NCI-H1417 treated with DMSO at 0.1 percent for 48 hours (cell line): ENCODE measurements around the gene RNF13.
"Not testable (repeated sequence)": the region's sequence is repeated elsewhere in the genome, so short reads cannot be mapped to it uniquely, and the experiment has no call there.

Experiments
- DNase-seq: peaks from one replicate; lab custom pipeline; 2025; lab: John Stamatoyannopoulos, UW

RNF13 gene

DNA sequence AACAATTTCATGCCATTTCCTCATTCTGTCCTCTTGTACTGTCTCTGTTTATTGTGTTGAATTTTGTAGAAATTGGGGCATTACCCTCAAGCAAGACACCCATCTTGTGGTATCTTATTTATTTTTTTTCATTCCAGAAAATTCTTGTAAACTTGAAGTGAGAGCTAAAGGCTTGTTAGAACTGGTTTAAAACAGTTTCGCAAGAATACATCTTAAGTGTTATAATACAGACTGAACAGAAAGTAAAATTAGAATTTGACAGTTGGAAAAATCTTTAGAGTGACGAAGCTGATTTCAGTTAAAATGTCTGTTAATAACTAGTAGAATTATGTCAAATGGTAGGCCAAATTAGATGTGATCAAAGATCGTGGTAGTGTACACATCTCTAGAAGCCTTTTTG is 26.9 kb downstream of the RNF13 start:
- DNase-seq, result no peak

DNA sequence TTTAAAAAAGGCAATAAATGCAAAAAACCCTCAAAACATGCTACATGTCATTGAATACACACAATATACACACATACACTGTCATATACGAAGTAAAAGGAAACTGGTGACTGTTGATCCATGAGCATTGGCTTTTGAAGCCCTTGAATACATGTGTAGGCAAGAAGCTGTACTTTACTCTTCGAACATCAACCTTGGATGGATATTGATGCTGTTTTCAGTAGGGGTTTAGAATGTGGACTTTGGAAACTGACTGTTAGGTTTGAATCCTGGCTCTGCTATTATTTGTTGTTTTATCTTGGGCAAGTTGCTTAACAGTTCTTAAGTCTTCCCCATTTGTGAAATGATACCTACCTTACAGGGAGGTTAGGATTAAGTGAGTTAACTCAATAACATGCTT is 30.5 kb downstream of the RNF13 start:
- no peak for DNase-seq

DNA sequence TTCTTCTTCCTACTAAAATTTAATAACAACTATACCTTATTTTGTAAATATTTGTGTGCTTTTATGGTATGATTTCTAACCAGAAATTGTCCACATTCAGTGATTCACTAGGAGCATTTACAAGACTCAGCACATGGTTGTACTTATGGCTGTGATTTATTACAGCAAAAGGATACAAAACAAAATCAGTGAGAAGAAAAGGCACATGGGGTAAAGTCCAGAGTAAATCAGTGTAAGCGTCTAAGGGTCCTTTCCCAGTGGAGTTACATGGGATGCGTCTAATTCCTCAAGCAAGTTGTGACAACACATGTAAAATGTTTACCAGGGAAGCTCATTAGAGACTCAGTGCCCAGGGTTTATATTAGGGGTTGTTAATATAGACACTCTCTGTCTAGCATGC is 31.1 kb downstream of the RNF13 start:
- no peak for DNase-seq

DNA sequence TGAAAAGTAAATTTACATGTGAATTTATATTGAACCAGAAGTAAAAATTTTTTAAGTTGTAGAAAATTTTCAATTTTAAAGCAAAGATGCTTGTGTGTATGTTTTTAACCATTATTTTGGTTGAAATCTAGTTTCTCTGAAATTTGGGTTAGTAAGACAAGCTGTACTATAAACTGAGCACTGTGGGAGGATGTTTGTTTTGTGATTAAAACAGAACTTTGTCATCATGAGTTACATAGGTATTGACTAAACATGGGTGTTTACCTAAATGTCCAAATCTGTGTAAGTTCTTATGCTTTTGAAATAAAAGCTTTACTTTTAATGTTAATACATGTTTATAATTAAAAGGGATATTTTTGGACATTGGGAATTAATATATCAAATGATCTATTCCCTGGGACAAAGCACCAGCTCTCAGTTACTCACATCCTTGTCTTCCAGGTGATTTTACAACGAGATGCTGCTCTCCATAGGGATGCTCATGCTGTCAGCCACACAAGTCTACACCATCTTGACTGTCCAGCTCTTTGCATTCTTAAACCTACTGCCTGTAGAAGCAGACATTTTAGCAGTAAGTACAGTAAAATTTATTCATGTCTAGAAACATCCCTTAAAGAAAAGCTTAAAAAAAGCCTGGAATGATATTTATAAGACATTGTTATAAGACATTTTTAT is 32.7 kb downstream of the RNF13 start:
- DNase-seq, result no peak

DNA sequence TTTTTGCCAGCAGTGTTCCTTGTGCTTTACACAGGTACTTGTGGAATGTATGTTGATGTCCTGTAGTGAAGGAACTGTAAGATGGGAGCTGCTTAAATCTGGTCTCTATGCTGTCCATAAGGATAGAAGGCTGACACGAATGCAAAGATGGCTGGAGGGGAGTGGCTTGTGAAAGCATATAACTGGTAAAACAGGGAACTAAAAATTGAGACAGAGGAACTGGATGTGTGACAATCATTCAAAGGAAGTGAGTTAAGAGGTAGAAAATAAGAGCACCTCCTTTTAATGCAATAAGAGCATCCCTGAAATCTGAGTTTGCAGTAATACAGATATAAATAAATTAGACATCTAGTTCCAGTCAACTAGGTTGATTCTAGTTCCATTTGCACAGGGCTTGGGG is 35.2 kb downstream of the RNF13 start:
- DNase-seq, result no peak

DNA sequence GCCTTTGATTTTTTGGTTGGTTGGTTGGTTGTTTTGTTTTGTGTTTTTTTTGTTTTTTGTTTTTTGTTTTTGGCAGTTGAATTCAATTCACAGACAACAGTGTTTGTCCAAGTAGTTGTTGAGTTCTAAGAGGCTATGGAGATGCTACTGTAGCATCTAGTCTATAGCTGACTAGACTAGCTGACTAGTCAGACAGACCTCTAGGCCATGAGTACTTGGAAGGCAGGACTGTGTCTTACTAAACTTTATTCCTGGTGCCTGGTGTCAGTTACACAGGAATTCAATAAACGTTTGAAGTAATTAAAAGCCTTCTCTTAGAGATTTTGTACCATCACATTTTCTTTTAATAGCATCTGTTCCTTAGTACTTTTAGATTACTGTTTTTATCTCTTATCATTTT is 35.7 kb downstream of the RNF13 start:
- DNase-seq, result no peak

DNA sequence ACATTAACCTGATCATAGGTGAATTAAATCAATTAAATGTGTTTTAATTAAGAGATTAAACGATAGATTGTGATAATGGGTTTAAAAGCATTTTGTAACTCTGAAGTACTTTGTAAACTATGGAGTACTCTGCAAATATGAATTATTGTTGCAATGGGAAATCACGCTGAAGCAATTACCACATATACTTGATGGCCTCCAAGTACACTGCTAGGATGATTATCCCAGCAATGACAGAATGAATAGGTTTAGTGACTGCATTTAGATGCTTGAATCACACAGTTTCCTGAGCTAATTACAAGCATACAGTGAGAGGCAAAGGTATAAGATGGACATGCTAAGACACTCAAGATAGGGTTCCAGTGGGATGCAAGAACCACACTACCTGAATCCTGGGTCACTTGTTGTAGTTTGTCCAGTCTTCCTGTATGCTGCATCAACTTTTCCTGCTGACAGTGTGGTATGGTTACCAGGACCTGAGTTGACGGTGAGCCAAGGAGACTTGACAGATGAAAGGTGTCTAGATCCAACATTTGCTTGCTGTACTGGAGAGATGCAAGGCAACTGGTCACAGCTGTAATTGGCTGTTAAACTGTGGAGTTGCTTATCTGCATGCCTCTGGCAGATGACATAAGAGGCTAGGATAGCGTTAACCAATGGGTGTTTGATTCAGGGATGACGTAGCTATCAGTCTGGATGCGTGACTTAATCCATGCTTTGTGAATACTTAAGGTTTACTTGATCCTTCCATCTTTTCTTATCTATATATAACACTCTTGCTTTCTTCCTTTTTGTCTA is 38.0 kb downstream of the RNF13 start:
- no peak for DNase-seq

DNA sequence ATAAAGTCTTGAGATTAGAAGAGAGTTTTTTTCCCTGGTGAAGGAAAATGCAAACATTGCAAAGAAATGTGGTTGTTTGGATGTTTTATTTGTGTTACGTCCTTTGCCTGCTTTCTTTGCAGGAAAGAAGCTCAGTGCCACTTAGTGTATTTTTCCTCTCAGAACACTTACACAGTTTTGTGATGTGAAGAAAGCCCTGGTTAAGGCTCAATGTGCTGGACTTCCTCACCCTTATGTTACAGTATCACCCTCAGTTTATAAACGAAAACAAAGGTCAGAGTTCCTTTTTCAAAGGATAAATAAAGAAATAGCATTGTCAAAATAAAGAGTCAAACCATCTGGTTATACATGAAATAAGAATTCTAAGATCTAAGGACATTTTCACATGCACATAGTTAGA is 45.9 kb downstream of the RNF13 start:
- DNase-seq, result no peak

DNA sequence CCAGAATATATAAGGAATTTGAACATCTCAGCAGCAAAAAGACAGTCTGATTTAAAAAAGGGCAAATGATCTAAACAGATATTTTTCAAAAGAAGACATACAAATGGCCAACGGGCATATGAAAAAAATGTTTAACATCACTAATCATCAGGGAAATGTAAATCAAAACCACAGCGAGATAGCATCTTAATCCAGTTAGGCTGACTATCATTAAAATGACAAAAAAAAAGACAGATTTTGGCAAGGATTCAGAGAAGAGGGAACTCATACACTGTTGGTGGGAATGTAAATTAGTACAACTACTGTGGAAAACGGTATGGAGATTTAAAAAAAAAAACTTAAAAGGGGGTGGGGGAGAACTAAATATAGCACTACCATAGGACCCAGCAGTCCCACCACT is 47.9 kb downstream of the RNF13 start:
- DNase-seq, result no peak

DNA sequence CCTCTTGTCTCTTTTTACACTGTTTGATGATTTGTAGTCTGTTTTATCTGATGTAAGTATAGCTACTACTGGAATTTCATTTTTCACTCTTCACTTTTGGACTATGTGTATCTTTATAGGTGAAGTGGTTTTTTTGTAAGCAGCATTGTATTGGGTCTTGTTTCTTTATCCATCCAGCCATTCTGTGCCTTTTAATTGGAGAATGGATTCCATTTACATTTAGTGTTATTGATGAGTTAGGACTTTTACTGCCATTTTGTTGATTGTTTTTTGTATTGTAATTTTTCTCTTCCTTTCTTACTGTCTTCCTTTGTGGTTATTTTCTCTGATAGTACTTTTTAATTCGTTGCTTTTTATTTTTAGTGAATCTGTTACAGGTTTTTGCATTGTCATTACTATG is 54.5 kb downstream of the RNF13 start:
- no peak for DNase-seq

DNA sequence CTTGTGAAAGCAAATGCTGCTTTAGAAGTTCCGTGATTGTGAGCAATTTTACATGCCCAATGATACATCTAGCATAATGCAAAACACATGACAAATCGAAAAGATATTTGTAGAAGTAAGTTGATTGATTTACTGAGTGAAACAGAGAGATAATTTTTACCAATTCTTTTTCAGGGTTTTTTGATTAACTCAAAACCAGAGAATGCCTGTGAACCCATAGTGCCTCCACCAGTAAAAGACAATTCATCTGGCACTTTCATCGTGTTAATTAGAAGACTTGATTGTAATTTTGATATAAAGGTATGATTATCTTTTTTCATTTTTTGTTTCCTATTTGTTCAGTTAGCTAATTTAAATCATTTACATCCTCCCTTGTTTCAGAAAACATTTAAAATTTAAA is 58.8 kb downstream of the RNF13 start:
- DNase-seq, result no peak

DNA sequence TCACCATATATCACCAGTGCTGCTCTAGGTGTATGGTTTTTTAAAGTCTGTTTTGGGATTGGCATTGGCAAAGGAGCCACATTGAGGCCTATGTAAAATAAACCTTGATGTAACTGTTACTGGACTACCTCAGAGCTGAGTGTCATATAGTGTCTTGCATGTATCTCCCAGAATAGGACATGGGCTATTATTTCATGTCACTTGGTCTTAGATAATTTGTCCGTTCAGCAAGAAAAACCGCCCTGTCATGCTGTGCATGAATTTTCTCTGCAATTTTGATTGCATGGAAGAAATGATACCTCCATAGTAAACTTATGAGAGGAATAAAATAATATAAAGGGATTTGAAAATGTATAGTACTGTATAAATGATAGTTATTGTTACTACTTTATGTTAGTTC is 59.6 kb downstream of the RNF13 start:
- no peak for DNase-seq

DNA sequence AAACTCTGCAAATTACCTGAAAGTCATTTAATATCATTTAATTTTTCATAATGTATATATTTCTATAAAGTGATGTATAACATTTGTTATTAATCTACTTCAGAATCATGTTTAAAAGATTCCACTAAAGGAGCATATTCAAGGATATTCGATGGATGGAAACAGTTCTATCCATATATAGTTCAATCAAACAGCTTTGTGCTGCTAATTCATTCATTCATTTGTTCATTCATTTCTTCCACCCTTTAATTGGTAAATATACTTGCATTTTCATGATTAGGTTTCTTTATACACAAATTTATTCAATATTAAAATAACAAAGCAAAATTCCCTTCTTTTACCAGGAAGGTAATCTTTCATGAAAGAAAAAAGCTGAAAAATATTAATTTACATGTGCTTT is 64.7 kb downstream of the RNF13 start:
- no peak for DNase-seq

DNA sequence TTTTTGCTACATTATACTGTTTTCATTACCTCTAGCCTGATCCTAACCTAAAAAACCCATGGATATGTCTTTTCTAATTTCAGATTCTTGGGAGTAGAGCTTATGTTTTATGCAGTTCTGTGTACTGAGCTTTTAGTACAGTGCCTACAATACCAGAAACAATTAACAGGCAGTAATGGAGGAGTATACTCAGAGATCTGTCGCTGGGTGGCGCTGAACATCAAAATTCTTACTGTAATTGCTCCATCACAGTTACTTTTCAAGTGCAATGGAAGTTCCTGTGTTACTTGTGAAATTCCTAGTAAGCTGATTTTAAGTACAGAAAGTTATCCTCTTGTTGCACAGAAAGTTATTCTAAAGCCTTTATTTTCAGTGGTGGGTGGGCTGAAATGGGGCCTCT is 66.9 kb downstream of the RNF13 start:
- no peak for DNase-seq

DNA sequence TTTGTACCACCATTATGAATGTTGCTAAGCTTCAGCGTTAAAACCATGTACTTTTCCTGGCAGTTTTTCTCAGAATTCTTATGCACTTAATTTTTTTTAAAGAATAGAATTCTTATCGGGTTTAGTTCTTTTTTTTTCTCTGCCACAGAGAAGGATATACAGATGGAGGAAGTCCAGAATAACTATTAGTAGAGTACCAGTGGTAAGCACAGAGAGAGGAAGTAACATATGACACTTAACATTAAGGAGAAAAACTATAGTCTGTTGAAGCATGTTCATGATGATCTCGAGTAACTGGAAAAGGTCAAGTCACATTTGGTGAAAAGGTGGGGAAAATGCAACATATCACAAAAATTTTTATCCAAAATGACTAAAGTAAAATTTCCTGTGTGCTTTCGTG is 68.9 kb downstream of the RNF13 start:
- DNase-seq, result no peak

DNA sequence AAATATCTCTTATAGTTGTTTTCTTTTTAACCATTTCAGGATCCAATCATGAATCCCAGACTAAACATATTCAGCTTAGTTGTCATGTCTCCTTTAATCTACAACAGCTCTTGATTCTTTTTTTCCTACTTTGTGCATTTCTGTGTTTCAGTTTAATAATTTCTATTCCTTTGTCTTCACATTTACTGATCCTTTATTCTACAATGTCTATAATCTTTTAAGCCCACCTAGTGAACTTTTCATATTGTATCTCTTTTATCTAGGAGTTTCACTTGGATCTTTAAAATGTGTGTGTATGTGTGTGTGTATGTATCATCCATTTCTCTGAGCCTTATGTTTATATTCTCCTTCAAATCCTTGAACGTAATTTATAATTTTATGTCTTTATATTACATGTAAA is 70.1 kb downstream of the RNF13 start:
- no peak for DNase-seq

DNA sequence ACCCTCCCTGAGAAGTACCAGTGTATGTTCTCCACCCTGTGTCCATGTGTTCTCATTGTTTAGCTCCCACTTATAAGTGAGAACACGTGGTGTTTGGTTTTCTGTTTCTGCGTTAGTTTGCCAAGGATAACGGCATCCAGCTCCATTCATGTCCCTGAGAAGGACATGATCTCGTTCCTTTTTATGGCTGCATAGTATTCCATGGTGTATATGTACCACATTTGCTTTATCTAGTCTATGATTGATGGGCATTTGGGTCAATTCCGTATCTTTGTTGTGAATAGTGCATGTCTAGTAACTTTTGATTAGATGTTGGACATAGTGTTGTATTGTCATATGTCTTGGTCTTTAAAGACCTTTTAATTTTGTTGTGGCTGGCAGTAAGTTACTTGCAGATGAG is 70.8 kb downstream of the RNF13 start:
- not testable (repeated sequence) for DNase-seq

DNA sequence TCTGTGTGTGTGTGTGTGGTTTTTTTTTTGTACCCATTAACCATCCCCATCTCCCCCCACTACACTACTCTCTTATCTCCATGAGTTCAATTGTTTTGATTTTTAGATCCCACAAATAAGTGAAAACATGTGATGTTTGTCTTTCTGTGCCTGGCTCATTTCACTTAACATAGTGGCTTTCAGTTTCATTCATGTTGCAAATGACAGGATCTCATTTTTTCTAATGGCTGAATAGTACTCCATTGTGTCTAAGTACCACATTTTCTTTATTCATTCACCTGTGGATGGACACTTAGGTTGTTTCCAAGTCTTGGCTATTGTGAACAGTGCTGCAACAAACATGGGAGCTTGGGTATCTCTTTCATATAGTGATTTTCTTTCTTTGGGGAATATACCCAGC is 71.8 kb downstream of the RNF13 start:
- DNase-seq, result not testable (repeated sequence)

DNA sequence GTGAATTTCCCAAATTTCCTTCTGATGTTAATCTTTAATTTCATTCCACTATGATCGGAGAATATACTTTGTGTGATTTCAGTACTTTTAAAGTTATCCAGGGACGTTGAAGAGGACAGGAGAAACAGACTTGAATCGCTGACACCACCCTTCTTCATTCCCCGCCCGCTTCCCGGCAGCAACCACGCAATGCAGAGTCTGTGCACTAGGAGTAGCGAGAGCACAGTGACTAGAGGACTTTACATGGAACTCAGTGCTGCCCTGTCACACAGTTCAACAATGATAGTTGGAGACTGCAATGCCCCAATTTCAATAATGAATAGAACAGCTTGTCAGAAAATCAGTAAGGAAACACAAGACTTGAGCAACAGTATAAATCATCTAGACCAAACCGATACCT is 73.9 kb downstream of the RNF13 start:
- DNase-seq, result no peak

DNA sequence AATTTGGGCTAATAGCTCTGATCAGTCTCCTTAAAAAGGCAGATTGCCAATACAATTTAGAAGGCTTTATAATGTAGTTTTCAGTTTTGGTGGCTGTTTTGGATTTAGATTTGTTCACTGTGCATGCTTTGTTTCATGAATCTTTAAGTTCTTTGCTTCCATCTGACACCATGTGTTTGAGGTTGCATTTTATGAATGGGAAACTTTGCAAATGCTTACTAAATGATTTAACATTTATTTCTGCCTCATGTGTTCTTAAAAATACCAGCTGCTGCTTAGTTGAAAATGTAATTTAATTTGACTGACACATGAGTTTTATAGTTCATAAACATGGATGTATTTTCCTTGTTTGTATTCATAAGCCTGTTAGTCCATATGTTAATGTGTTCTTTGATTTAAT is 78.6 kb downstream of the RNF13 start:
- no peak for DNase-seq

DNA sequence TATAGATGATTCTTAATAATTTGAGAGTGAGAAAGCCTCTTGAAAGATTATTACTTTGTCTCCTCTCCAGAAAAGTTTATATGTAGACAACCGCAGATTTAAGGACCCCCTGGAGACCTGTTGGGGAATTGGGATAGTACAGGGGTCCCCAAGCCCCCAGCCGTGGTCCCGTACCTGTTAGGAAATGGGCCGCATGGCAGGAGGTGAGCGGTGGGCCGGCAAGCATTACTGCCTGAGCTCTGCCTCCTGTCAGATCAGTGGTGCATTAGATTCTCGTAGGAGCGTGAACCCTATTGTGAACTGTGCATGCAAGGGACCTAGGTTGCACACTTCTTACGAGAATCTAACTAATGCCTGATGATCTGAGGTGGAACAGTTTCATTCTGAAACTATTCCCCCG is 79.4 kb downstream of the RNF13 start:
- DNase-seq, result no peak

DNA sequence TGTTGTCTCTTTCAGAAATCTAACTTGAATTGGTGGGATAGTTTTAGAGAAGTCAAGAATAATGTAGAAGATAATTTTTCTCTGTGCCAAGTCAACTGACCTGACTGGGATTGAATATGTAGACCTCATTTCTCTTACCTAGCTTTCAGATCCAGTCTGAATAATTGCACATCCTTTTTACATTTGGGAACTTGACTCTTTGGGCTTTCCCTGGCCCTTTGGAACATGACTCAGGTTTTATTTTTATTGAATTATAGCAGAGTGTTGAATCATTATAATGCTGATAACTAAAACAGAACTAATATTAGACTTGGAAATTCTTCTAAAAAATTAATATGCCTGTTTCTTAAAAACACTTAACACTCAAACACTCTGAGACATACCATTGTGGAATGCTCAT is 81.2 kb downstream of the RNF13 start:
- DNase-seq, result no peak

DNA sequence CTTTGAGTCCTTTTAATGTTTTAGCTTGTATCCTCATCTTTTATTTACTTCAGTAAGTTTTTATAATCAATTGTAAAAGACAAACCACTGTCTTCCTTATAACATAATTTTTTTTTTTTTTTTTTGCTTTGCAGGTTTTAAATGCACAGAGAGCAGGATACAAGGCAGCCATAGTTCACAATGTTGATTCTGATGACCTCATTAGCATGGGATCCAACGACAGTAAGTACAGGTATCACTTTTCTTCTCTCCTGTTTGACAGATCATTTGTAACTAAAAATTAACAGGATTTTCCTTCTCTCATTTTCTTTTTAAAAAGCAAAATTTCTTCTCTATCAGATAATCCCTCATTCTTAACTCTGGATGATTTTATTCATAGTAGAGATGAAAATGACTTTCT is 82.3 kb downstream of the RNF13 start:
- no peak for DNase-seq

DNA sequence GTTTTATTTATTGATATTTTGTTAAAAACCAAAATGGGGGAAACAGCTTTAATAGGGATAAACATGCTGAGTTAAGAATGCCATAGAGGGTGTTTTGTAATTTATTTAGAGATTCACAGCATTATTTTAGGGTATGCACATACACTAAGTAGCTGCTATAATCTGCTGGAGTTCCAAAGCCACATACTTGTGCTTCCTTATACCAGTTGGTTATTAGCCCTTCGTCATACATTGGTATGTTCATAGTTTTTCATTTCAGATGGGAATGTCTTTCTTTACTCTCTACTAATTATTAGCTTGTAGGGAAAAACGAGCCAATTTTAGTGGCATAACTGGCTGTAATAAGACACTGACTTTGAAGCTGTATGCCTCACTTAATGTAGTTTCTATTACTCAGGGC is 82.8 kb downstream of the RNF13 start:
- DNase-seq, result no peak
